ENCODE measurements around the gene UBC. TPM values are rescaled to one million over a fixed set of nuclear protein-coding genes. Genes with fewer than 3 reads are reported as not detected.

UBC gene
- total RNA-seq = 2,139 and 3,632 TPM in 2 replicates

GRCh38 chr12:124914392-124915238 lies at the start of gene UBC:
UBC (minus strand) TSS chr12:124914650; CDS start chr12:124913771, 879 bp downstream.
- FAIRE-seq (no peak), DNase-seq (ENCODE audit: low read depth) (peak; percentile 73)
- peak within 1 kb of the TSS; percentile 94 for H3K4me3 ChIP-seq (ENCODE audit: low read depth, low read length)
- H3K36me3 ChIP-seq (ENCODE audit: control insufficient read depth, insufficient read depth, low read length) = peaks cover 16% of the 10 kb centered on the region
- no peak for TF ChIP-seq CTCF (IDR thresholded peaks at IDR 0.05; ENCODE audit: insufficient read depth, low read length, severe bottlenecking)
- H3K27me3 ChIP-seq (ENCODE audit: control insufficient read depth, insufficient read depth, low read length) = no peaks in the 10 kb centered on the region

GRCh38 chr12:124963211-124963610 lies 48.8 kb upstream of the UBC start:
- FAIRE-seq (no peak), DNase-seq (ENCODE audit: low read depth) (no peak)
- no peaks in the 10 kb centered on the region for H3K27me3 ChIP-seq (ENCODE audit: control insufficient read depth, insufficient read depth, low read length)
- no peak for TF ChIP-seq CTCF (IDR thresholded peaks at IDR 0.05; ENCODE audit: insufficient read depth, low read length, severe bottlenecking)
- peaks cover 36% of the 10 kb centered on the region for H3K36me3 ChIP-seq (ENCODE audit: control insufficient read depth, insufficient read depth, low read length)
- no peak overlapping the region for H3K4me3 ChIP-seq (ENCODE audit: low read depth, low read length)

- H3K36me3 ChIP-seq (ENCODE audit: control insufficient read depth, insufficient read depth, low read length) = peaks cover 33% of the 10 kb centered on the region
- no peak for FAIRE-seq
- no peak for TF ChIP-seq CTCF (IDR thresholded peaks at IDR 0.05; ENCODE audit: insufficient read depth, low read length, severe bottlenecking)
- H3K27me3 ChIP-seq (ENCODE audit: control insufficient read depth, insufficient read depth, low read length) = no peaks in the 10 kb centered on the region
- no peak for DNase-seq (ENCODE audit: low read depth)
- H3K4me3 ChIP-seq (ENCODE audit: low read depth, low read length) = no peak overlapping the region
Measured at GRCh38 chr12:124961055-124961454, 46.6 kb upstream of the UBC start.

GRCh38 chr12:124956571-124956970 lies 42.1 kb upstream of the UBC start:
- Histone ChIP-seq H3K27me3 (ENCODE audit: control insufficient read depth, insufficient read depth, low read length) (no peaks in the 10 kb centered on the region), H3K36me3 (ENCODE audit: control insufficient read depth, insufficient read depth, low read length) (peaks cover 22% of the 10 kb centered on the region), H3K4me3 (ENCODE audit: low read depth, low read length) (no peak overlapping the region)
- no peak for TF ChIP-seq CTCF (IDR thresholded peaks at IDR 0.05; ENCODE audit: insufficient read depth, low read length, severe bottlenecking)
- no peak for FAIRE-seq
- no peak for DNase-seq (ENCODE audit: low read depth)

- no peak overlapping the region for H3K4me3 ChIP-seq (ENCODE audit: low read depth, low read length)
- TF ChIP-seq CTCF (IDR thresholded peaks at IDR 0.05; ENCODE audit: insufficient read depth, low read length, severe bottlenecking) = no peak
- FAIRE-seq = no peak
- no peak for DNase-seq (ENCODE audit: low read depth)
- H3K27me3 ChIP-seq (ENCODE audit: control insufficient read depth, insufficient read depth, low read length) = no peaks in the 10 kb centered on the region
- peaks cover 19% of the 10 kb centered on the region for H3K36me3 ChIP-seq (ENCODE audit: control insufficient read depth, insufficient read depth, low read length)
Measured at GRCh38 chr12:124954771-124955170, 40.3 kb upstream of the UBC start.
